ENCODE measurements around the gene NEO1.

Gene NEO1, protein sequence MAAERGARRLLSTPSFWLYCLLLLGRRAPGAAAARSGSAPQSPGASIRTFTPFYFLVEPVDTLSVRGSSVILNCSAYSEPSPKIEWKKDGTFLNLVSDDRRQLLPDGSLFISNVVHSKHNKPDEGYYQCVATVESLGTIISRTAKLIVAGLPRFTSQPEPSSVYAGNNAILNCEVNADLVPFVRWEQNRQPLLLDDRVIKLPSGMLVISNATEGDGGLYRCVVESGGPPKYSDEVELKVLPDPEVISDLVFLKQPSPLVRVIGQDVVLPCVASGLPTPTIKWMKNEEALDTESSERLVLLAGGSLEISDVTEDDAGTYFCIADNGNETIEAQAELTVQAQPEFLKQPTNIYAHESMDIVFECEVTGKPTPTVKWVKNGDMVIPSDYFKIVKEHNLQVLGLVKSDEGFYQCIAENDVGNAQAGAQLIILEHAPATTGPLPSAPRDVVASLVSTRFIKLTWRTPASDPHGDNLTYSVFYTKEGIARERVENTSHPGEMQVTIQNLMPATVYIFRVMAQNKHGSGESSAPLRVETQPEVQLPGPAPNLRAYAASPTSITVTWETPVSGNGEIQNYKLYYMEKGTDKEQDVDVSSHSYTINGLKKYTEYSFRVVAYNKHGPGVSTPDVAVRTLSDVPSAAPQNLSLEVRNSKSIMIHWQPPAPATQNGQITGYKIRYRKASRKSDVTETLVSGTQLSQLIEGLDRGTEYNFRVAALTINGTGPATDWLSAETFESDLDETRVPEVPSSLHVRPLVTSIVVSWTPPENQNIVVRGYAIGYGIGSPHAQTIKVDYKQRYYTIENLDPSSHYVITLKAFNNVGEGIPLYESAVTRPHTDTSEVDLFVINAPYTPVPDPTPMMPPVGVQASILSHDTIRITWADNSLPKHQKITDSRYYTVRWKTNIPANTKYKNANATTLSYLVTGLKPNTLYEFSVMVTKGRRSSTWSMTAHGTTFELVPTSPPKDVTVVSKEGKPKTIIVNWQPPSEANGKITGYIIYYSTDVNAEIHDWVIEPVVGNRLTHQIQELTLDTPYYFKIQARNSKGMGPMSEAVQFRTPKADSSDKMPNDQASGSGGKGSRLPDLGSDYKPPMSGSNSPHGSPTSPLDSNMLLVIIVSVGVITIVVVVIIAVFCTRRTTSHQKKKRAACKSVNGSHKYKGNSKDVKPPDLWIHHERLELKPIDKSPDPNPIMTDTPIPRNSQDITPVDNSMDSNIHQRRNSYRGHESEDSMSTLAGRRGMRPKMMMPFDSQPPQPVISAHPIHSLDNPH (N-terminal part only)

DNA sequence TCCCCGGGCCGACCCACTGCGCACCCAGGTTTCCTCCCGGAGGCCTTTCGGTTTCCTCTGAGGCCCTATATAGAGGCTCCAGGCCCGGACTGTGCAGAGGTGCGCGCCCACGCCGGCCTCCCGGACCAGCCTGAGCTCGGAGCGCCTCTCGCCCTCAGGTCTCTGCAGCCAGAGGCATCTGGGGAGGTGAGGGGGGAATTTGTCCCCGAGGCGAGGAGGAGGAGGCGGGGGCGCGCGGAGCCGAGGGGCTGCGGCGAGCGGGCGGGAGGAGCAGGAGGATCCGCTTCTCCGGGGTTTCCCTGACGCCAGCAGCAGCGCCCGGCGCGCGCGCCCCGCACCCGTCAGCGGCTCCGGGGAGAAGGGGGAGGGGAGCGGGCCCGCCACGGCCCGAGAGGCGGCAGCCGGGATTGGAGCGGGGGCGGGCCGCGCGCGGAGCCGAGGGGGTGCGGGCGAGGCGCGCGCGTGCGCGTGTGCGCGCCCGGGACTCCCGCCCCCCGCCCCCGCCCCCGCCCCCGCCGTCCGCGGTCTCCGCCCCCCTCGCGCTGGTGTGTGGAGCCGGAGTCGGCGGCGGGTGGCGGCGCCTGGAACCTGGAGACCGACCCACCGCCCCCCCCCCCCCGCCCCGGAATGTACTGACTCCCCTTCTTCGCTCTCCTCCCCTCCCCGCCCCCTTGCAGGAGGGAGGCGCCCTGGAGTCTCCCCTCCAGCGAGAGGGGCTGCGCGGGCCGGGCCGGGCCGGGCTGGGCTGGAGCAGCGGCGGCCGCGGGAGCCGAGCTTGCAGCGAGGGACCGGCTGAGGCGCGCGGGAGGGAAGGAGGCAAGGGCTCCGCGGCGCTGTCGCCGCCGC, at the start of gene NEO1:
TSS of gene NEO1 (plus strand) at position 657 of the 846 bp plus-strand sequence. CDS start 213 bp downstream, outside the sequence.
- no peak for DNase-seq

DNA sequence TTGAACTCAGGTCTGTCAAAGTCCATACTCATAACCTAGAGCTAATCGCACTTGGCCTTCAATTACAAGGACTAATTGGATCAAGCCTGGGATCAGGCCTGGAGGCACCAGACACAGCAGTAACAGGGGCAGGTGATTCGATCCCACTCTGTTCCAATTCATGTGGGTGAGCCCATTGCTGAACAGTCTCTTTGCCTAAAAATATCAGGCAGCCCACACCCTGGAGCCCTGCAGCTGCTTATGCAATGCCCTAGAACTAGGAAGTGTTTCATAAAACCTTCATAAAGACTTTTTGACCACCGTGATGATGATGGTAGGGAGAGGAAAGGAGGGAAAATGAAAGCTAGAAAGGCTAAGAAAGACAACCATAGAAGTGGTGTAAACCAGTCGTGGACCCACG, 47.8 kb upstream of the NEO1 start:
- no peak for DNase-seq

DNA sequence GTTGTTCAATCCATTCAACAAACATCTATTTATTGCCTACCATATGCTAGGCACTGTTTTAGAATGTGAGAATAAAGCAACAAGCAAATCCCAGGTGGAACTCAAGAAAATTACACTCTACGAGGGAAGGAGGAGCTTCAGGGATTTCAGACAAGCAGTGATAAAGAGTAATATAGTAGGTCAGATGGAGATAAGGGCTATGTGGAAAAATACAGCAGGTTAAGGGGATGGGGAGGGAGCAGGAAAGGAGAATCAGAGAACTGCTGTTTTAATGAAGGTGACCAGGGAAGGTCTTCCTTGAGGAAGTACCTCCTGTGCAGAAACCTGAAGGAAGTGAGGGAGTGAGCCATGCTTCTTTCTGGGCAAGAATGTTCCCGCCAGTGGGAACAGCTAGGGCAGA, 47.2 kb upstream of the NEO1 start:
- DNase-seq: no peak

DNA sequence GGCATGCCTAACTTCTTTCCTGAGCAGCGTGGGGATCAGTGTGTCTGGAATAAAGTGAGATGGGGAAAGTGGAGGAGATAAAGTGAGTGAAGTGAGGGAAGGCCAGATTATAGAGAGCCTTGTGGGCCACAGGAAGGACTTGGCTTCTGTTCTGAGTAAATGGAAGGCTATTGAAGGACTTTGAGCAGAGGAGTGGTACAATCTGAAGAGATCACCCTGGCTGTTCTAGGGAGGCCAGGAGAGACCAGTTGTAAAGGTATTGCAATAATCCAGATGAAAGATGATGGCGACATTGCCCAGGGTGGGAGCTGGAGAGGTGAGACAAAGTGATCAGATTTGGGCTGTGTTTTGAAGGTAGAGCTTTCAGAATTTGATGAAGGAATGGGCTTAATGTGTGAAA, 46.8 kb upstream of the NEO1 start:
- DNase-seq: no peak

DNA sequence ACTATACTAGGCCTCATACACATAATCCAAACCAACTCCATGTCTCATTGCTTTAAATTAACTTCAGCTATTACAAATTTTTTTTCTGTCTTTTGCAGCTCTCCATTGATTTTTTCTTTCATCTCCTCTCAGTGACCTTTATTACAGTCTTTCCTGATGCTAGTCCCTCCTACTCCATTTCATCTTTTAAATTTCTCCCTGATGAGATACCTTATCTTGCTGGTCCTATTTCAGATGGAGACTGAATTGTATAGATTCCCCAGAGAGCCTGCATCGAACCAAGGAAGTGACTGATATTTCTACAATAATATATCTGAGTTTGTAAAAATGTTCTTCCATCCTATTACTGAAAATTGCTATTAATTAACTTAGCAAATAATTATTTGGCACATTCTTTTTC, 45.7 kb upstream of the NEO1 start:
- DNase-seq: no peak

DNA sequence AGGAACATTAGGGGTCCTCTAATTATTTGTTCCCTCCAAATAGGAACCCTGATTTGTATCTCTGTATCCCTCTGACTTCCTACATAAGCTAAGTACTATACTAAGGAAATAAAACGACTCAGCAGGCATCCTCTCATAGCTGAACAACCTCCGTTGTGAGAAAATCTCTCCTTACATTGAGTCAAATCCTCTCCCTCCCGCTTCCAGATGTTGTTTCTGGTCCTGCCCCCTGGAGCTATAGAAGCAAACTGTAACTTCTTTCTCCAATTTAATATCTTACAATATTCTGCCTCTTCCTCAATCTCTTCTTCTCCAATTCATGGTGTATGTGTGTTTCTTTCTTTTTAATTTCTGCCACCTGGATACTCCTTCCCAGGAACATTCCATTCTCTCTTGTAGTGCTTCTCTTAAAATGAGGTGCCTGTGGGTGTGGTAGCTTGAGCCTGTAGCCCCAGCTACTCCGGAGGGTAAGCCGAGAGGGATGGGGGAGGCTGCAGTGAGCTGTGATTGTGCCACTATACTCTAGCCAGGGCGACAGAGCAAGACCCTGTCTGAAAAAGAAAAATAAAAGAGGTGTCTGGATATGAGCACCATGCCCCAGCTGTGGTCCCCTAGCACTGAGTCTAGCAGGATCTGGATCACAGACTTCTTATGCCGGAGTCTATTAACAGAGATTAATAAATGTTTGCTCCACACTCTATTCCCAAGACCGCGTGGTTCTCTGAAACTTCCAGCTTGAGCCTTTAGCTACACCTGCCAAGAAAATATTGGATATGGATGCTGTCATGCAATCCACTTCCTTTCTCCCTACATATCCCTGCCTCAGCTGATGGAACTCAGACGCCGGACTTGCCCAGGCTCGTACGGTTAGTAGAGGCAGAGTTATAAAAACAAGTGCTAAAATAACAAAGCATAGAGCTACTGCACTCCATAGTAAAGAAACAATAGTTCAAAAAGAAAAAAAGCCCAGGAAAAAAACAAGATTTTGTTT, 42.9 kb upstream of the NEO1 start:
- DNase-seq: no peak

DNA sequence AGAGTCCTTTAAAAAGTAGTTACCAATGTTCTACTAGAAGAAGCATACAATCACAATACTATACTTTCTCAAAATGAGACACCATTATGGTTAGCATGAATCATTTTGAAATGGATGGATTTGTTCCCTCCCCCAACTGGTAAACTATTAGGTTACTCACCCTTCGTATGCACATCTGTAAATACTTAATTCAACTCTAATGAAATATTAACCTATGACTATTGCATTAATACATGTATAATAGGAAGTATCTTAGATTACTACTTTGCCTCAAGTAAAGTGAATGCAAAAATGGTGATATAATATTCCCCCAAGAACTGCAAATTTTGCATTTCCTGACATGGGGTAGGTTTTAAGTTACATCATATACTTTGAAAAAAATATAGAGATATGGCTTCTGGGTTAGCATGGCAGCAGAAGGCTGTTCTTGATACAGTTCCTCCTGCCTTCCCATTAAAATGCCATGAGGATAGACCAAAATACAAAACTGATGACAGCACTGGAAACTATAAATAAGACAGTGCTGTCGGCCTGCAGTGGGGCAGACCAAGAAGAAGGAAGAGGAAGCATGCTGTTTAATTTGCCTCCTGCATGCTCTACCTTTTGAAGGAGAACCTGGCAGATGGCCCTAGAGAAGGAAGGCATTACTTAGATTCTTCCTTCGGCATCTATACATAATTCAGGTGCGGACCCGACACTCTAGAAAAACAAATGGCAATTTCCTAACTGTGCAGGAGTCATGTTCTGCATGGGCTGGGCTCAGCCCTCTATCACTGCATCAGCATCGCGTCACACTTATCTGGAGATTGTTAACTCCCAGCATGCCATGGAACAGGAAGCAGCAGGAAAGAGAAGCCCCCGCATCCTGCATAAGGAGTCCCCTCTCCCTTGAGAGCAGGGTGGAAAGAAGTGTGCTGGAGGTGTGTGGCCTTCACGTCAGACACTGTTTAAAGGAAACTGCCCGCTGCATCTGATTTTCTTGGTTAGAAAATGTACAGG, 41.8 kb upstream of the NEO1 start:
- no peak for DNase-seq

DNA sequence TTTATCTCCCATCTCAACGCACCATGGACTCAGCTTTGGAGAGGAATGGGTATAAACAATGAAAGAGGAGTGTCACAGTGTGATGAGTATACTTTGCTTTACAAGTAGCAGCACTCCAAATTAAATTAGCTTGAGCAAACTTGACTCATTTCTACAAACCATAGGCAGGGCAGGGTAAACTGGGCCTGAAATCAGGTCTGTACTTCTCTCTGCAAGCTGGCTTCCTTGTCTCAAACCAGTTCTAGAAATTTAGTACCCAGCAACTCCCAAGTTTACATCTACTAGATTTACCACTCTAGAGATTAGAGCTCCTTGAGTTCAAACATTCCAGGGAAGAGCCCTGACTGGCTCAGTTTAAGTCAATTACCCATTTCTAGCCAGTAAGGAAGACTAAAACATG, 37.4 kb upstream of the NEO1 start:
- DNase-seq: no peak

DNA sequence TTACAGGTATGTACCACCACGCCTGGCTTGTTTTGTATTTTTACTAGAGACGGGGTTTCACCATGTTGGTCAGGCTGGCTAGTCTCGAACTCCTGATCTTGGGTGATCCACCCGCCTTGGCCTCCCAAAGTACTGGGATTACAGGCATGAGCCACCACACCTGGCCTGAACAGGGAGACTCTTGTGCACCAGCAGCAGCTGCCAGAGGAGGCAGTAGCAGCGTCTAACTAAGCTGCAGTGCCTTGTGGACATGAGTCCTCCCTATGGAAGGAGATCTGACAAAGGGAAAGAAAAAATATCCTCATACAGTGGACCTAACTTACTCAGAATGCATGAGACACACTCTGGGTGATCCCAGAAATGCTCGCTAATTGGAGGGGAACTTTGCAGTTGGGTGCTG, 36.8 kb upstream of the NEO1 start:
- no peak for DNase-seq

DNA sequence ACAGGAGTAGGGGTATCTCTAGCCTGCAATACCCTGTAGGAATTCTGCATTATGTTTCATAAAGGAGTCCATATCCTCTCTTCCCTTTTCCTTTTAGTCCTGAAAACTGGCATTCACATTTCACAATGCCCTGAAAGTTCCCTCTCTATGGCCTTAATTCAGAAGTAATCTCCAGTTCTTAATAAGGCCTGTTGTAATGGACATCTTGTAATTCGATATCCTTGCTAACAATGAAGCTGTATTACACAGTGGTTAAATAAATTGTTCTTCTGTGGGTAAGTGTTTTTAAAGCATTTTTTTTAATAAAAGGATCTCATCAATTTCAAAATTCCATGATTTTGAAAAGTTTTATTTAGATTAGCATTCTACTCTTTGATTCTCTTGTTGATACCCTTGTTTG, 34.3 kb upstream of the NEO1 start:
- no peak for DNase-seq

DNA sequence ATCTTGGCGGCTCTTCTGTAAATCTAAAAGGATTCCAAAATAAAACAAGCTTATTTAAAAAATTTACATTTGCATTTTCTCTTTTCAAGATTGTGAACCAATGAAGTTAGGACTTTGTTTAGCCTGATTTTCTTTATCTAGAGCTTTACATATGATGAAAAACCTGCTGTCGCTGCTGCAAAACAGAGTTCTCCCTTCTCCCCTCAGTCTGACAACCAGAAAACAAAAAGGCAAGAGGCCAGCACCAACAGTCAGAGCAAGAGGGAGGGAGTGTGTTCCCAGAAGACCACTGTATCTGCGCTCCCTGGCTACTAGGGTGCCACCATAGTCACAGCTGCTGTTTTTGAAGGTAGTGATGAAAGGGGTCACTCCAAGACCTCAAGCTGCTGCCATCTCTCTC, 33.1 kb upstream of the NEO1 start:
- DNase-seq: no peak

DNA sequence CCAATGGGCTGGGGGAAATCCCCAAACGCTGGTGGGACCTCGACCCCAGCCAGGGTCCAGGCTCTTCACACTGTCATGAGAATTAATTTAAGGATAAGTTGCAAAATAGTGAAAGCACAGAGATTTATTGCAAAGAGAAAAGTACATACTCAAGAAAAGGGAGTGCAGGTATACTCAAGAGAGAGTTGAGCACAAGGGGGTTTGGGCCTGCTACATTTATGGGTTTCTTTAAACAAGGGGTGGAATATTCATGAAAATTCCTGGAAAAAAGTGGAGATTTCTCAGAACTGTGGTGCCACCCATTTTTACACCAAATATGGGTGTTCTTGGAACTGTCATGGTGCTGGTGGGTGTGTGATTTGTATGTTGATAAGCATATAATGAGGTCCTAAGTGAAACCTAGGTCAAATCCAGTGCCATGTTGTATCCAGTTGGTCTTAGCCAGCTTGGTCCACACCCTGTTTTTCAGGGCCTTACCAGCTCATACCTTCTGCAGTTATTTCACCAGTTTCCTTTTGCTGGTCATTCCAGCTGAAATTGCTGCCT, 32.6 kb upstream of the NEO1 start:
- DNase-seq: no peak

DNA sequence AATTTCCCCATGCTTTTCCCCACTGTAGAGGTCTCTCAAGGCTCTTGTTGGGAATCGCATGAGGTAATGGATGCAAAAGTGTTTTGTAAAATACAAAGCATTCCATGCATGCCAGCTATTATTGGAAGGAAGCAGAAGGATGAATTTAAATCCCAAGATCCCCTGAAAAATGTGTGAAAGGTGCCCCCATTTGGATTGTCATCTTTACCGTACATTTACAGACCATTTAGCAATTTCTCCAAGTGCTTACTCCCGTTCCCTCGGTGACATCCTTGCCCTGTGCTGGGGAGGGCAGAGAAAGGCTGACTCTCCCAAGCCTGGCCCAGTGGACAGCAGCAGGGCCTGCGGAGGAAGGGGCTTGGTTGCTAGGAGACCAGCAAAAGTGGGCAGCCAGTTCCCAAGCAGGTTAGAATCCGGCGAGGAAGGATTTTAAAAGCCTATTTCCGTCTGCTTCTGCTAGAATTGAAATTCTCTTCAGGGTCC, 31.1 kb upstream of the NEO1 start:
- DNase-seq: no peak

DNA sequence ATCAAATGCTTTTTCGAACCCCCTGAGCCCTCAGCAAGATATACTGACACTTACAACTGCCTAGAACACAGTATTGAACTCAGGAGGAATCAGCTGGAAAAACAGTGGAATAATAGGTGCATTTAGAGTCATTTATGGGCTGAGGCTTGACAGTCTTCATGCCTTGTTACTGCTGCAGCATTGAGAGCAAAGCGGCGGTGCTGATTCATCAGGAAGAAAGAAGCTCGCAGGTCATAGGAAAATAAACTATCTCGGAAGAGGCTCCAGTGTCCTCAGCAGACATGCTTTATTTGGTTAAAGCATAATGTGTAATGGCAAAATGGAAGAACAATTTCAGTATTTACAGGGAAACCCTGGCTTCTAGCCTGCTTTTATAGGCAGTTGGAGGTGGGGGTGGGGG, 30.1 kb upstream of the NEO1 start:
- no peak for DNase-seq

DNA sequence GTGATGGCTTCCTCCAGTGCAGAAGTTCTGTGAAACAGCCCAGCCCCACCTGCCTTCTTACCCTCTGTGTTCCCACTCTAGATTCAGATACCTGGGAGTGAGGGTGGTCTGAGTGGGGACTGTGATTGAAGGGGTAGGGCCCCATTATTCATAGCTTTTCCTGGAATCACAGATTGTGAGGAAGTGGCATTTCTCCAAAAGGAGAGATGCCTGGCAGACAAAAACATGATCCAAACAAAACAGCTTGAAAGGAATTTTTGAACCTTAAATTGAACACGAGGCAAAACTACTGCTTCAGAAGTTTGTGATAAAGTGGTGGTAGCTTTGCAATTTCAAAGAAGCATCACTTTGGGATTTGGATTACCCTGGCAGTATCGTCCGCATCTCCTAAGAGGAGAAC, 29.2 kb upstream of the NEO1 start:
- DNase-seq: no peak

DNA sequence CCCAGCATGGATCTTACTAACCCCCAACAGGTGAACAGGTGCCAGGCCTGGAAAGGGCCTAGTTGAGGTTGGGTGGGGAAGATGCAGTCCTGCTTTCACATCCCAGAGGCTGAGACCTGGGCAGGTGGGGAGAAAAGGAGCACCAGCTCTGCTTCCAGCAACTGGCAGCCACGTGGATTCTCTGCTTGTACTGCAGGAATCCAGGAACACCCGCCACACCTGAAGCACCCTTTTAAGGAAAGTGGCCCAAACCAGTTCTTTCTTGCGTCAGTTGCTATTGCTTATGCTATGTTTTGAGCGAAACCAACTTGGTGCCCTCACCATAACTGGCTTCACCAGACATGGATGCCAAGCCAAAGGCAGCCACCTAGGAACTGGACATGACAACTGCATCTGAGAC, 28.1 kb upstream of the NEO1 start:
- DNase-seq: no peak

DNA sequence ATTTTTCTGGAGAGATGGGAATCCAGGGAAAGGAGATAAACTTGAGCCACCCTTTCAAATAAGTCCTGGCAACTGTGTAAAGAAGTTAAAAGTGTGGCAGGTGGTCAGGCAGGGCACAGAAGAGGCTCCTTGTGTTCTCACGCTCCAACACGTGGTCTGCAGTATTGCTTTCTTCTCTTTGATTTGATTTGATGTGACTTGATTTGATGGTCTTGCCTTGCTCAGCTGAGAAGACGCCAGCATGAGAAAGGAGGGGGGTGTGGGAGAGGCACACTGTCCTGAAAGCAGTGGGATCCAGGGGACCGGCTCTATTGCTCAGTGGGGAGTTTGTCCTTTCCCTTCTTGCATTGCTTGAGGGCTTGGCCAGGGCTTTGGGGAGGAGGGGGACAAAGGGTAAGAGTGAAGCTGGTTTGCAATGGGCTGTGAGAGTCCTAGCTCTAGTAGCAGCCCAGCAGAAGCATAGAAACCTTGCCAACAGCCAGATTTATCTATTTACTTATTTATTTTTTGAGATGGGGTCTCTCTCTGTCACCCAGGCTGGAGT, 25.7 kb upstream of the NEO1 start:
- DNase-seq: no peak

DNA sequence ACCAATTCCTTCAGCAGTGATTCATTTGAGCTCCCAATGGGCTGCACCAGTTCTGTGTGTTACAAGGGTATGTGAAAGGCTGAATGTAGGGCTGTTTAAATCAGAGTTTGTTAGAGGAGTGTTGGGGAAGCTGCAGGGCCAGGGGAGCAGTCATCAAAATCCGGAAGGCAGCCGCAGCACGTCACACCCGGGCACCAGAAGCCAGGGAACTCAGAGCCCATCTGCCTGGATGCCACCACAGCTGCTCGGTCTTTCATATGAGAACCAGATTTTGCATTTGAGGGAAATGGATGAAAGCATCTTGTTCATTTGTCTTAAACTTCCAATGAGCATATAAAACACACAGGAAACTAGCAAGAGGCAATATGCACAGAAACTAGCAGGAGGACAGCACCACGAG, 24.2 kb upstream of the NEO1 start:
- DNase-seq: no peak

DNA sequence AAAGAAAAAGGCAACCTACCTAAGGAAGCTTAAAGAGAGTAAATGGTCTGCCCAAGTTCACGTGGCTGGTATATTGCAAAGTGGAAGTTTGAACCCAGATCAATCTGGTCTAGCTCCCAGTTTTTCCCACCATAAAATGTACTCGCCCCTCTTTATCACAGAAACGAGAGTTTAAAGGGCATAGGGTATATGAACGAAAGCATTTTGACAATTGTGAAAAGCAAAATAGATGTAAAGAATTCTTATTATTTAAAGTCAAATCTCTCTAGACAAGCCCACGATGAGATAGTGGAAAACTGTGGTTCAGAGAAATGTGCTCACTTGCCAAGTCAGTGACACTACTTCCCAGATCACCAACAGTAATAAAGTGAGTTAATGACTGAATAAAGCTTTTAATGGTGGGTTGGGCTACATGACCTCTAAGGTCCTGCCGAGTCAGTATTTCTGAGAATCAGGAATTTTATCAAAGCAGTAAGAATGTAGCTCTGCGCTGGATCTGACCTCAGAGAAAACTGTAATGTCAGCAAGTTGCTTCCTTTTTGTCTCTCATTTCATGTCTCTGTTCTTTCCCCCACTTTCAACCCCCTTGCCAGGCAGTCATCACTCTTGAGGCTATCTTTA, 23.3 kb upstream of the NEO1 start:
- no peak for DNase-seq

All from GF-D8 (cell line).